ENCODE data around the gene IL20RA.

- TF ChIP-seq EP300 (IDR thresholded peaks at IDR 0.05) = no peak
- TF ChIP-seq CTCF (IDR thresholded peaks at IDR 0.05) = no peak
- no peak for TF ChIP-seq POLR2A (IDR thresholded peaks at IDR 0.05)
These were observed 15.9 kb downstream of the IL20RA start for GRCh38 chr6:137028912-137029311.
